GM21723 (cell line): ENCODE results near the gene ASIP.
"Not testable (repeated sequence)": the region's sequence is repeated elsewhere in the genome, so short reads cannot be mapped to it uniquely, and the experiment has no call there.

Experiments
- ATAC-seq: cut with Tn5 transposase; IDR thresholded peaks from one replicate; pipeline ENCODE4 v1.9.1; 2021; ENCODE audit warnings: mild to moderate bottlenecking, moderate library complexity; ENCODE audit not compliant: unreplicated experiment

Gene ASIP

GRCh38 chr20:34282041-34282440, 40.8 kb downstream of the ASIP start:
- ATAC-seq: no peak

- no peak for ATAC-seq
These were observed 42.6 kb downstream of the ASIP start for GRCh38 chr20:34283844-34284243.

DNA sequence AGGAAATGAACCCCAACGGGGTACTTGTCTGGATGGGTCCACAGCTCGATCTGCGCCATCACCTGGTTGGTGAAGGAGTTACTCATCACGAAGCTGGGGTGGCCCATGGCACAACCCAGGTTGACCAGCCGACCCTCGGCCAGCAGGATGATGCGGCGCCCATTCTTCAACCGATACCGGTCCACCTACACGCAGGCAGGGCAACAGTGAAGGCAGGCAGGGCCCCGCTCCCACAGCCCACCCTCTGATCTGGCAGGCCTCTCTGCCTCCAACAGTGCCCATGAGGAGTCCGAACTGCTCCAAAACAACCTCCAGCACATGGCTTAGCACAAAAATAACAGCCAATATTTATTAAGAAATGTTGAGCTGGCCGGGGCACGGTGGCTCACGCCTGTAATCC, 44.2 kb downstream of the ASIP start:
- ATAC-seq: no peak

- not testable (repeated sequence) for ATAC-seq
These were observed 46.3 kb downstream of the ASIP start for GRCh38 chr20:34287500-34287899.

- ATAC-seq: no peak
These were observed 49.2 kb downstream of the ASIP start for GRCh38 chr20:34290471-34290870.

- ATAC-seq: no peak
These were observed 51.3 kb downstream of the ASIP start for GRCh38 chr20:34292496-34292895.

DNA sequence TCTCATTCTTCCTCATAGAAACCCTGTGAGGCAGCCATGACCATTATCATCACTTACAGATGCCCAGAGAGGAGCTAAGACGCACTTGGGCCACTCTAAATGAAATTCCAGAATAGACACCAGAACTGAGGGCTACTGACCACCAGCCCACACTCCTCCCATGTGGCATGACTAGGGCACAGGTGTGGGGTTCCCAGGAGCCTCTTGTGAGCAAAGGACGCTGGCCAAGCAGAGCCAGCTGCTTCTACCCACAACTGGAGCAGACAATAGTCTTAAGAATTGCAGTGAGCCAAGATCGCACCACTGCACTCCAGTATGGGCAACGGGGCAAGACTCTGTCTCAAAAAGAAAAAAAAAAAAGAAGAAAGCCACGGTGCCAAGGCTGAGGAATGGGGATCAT, 51.9 kb downstream of the ASIP start:
- ATAC-seq: no peak

GRCh38 chr20:34293589-34293988, 52.4 kb downstream of the ASIP start:
- no peak for ATAC-seq

GRCh38 chr20:34294563-34294962, 53.3 kb downstream of the ASIP start:
- no peak for ATAC-seq

DNA sequence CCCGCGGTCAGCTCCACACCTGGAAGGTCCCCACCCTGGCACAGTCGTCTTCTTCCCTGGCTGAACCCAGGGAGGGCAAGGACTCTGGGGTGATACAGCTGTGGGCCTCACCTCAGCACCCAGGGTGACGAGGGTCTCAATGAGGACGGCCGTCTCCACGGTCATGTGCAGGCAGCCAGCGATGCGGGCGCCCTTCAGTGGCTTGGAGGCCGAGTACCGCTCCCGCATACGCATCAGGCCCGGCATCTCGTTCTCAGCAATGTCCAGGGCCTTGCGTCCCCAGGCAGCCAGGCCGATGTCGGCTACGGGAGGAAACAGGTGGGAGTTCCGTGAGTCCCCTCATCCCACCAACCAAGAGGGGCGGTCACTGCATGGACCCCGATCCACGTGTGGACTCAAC, 54.1 kb downstream of the ASIP start:
- ATAC-seq: no peak

GRCh38 chr20:34296468-34296867, 55.2 kb downstream of the ASIP start:
- ATAC-seq: no peak

GRCh38 chr20:34298294-34298784, 57.1 kb downstream of the ASIP start:
- not testable (repeated sequence) for ATAC-seq

GRCh38 chr20:34299556-34300255, 58.5 kb downstream of the ASIP start:
- ATAC-seq: no peak

GRCh38 chr20:34300256-34300806, 59.1 kb downstream of the ASIP start:
- no peak for ATAC-seq

GRCh38 chr20:34300809-34301586, 59.8 kb downstream of the ASIP start:
- ATAC-seq: no peak

GRCh38 chr20:34301587-34302311, 60.5 kb downstream of the ASIP start:
- no peak for ATAC-seq

DNA sequence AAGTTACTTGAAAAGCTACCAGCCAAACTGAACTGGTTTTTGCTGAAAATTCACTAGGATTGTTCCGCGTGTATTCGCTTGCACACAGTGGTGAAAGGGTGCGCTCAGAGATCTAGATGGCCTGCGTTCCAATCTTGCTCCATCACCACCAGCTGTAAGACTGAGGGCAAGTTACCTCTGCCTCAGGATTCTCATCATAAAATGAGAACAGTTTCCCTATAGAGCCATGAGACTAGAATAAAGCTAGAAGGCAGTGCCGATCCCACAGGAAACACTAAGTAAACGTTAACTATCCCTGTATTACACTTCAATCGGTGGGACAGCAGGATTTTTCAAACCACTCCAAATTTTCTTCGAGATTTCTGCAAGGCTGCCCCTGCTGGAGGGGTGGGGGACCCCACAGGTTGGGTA, 61.1 kb downstream of the ASIP start:
- no peak for ATAC-seq

DNA sequence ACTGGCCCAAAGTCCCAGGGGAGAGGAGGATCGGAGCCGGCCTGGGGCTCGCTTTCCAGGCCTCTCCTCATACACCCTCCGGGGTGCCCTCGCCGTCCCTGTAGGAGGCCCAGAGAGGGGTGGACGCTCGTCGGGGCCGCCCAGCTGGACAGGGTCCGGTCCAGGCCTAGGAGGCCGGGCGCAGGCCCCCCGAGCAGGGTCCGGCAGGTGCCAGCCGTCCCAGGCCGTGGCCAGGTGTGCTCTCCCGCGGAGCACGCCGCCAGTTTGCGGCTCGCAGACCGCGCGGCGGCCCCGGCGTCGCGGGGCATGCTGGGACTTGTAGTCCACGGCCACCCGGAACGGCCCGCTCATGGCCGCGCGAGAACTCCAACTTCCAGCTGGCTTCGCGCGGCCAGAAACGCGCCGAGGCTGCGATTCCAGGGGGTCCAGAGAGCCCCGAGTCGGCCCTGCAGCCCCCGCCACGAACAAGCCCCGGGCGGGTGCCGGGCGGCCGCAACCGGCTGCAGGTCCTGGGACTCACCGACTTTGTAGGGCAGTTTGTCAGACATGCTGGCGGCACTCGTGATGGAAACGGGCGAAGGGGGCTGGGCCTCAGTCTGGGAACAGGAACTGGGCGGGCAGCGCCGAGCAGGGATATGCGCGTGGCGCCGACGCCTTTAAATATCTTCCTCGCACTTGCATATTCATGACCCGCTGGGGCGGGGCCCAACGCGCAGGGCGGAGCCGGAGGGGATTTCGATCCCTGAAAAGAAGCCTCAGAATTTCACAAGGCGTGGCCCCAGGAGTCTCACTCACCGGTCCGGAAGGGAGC, 61.7 kb downstream of the ASIP start, which contains the start of gene AHCY:
TSS of gene AHCY (minus strand) at position 633 of the 811 bp plus-strand sequence. CDS start at position 548, 85 bp downstream.
- peak; percentile 89 for ATAC-seq

- ATAC-seq: no peak
These were observed 64.4 kb downstream of the ASIP start for GRCh38 chr20:34305333-34306230.
